ENCODE data around the gene PIP5K1B.

GRCh38 chr9:68967800-68968199, 262.8 kb downstream of the PIP5K1B start:
- TF ChIP-seq CTCF (IDR thresholded peaks at IDR 0.05; ENCODE audit: low read depth, low read length, poor library complexity, severe bottlenecking) (no peak), EZH2phosphoT487 (IDR thresholded peaks at IDR 0.05; ENCODE audit: borderline replicate concordance, low read length) (no peak)
